Breast epithelium (tissue), 3 donors: ENCODE data around the gene TRIO.

Source experiments
- CTCF ChIP-seq, 3 donors: fragments of 450-650 bp; IDR thresholded peaks; one replicate each; pipeline ENCODE4 v1.5.1; 2016 to 2017; ENCODE audit warnings: antibody characterized with exemption in 3 of 3, mild to moderate bottlenecking in 3 of 3, moderate library complexity in 3 of 3
- POLR2A ChIP-seq: fragments of 450-650 bp; IDR thresholded peaks from one replicate; pipeline ENCODE4 v1.6.1; 2016; ENCODE audit warnings: antibody characterized with exemption, mild to moderate bottlenecking, moderate library complexity
- POLR2AphosphoS5 ChIP-seq, 3 donors: sonication (generic); formaldehyde crosslinking; IDR thresholded peaks; one replicate each; pipeline ENCODE4 v1.6.1; 2017; ENCODE audit warnings: antibody characterized with exemption in 3 of 3

GRCh38 chr5:14211818-14212803, 69.0 kb downstream of the TRIO start:
- TF ChIP-seq CTCF (IDR thresholded peaks at IDR 0.05): no peak
- no peak for TF ChIP-seq POLR2AphosphoS5 (IDR thresholded peaks at IDR 0.05)
- no peak for TF ChIP-seq POLR2A
